NAMALWA (cell line): ENCODE results near the gene CCN2.
"Not testable (repeated sequence)": the region's sequence is repeated elsewhere in the genome, so short reads cannot be mapped to it uniquely, and the experiment has no call there.

ENCODE experiments used
- DNase-seq: peaks from one replicate; pipeline ENCODE4 v3.0.0-alpha.2; 2015; ENCODE audit warnings: low spot score

The CCN2 gene

DNA sequence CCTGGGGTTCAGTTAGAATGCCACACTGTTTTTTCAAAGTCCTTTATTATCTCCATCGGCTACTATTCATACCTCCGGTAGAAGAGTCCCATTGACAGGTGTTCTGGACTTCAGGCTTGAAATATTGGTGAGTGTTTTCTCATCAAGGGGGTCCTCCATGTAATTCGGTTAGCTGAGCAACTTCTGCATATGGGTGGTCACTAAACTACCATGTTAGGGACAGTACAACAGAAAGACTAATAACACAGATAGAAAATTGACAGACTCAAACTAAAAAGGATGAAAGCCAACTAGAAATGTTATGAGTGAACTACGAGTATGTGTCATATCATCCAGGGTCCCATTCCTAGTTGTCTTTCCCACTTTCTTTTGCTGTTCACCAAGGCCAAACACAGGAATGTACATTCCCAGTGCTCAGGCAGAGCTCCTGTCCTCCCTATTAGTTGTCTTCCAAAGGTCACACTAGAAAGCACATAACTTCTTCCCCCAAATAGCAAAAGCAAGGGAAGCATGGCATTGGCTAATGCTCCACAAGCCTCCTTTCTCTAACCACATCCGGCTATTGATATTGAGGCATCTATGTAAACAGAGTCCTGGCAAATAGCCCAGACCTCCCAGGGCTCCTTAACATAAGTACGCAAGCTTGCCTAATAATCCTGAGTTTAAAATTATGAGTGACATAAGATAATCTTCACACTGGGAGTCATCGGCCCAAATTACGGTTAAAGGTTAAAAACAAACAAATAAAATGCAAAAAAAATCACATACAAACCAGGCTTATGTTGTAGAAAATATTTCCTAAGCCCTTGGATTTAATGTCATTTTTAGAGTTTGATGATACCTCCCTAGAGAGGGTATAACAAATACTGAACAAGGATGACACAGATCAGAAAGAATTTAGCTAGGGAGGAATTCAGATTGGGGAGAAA, 13.2 kb downstream of the CCN2 start:
- DNase-seq: no peak

DNA sequence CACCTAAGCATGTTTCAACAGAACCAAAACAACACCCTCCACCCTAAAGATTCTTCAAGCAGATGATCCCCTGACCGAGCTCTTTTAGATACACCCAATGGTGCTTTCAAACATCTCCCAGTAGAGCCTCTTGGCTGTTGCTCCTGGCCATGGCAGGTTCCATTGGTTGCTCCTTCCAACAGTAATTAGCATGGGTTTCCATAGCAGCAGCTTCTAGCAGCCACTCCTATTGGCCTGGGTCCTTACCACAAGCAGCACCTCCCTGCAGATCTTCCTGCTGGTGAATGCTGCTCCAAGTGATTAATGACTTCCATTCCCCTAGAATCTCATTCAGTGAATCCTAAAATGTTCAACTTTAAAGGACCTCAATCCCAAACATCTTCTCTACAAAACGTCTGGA, 13.9 kb downstream of the CCN2 start:
- DNase-seq: no peak

- DNase-seq: no peak
Measured at GRCh38 chr6:131936156-131936555, 15.0 kb downstream of the CCN2 start.

DNA sequence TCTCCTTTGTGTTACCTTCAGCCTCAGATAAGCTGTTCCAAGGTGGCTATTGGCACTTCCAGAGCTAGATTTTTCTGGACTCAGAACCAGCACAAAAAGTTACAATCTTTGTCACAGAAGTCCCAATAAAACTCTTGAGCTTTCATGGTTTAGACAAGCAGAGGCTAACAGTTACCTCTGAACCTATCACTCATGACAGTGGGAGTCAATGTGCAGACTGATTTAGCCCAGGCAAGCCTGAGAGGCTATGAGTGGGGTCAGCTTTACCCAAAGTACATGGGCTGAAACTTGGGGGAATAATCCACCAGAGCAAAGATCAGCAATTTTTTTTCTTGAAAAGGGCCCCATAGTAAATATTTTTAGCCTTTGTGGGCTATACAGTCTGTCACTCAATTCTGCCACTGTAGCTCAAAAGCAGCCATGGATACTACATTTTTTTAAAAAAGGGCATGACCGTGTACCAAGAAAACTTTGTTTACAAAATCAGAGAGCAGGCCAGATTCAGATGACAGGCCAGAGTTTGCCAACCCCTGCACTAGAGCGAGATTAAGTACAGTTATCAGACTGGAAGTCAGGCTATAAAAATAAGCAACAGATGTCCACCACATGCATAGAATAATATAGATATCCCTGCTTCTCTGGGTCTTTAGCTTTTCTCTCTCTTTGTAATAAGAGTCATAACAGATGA, 20.0 kb downstream of the CCN2 start:
- DNase-seq: no peak

- no peak for DNase-seq
Measured at GRCh38 chr6:131929976-131930375, 21.2 kb downstream of the CCN2 start.

GRCh38 chr6:131929264-131929663, 21.9 kb downstream of the CCN2 start:
- no peak for DNase-seq

DNA sequence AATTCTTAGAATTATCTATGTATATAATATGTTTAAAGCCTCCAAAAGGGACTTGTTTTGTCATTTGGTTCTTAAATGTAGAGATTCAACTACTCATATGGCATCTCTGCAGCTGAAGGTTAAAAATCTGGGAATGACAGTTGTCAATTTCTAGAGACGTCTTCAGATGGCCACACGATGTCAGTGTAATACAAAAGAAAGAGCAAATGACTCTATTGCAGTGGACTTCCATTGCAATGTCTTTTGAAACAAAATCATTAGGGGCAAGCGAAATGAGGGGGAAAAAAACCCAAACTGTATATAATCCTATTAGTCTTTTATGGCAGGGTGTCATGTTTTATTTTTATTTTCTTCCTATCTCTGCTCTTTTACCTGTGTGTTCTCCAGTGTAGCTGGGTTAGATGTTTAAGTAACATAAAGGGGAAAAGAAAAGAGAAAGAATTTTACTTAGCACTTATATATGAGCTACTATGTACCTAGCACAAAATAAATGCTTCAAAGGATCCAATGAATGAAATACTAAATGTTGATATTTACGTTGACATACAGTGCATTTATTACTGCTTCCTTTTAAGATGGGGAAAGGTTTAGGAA, 26.2 kb downstream of the CCN2 start:
- peak; percentile 80 for DNase-seq

GRCh38 chr6:131923356-131923755, 27.8 kb downstream of the CCN2 start:
- peak; percentile 87 for DNase-seq

GRCh38 chr6:131920656-131921055, 30.5 kb downstream of the CCN2 start:
- no peak for DNase-seq

- no peak for DNase-seq
Measured at GRCh38 chr6:131918650-131919355, 32.4 kb downstream of the CCN2 start.

DNA sequence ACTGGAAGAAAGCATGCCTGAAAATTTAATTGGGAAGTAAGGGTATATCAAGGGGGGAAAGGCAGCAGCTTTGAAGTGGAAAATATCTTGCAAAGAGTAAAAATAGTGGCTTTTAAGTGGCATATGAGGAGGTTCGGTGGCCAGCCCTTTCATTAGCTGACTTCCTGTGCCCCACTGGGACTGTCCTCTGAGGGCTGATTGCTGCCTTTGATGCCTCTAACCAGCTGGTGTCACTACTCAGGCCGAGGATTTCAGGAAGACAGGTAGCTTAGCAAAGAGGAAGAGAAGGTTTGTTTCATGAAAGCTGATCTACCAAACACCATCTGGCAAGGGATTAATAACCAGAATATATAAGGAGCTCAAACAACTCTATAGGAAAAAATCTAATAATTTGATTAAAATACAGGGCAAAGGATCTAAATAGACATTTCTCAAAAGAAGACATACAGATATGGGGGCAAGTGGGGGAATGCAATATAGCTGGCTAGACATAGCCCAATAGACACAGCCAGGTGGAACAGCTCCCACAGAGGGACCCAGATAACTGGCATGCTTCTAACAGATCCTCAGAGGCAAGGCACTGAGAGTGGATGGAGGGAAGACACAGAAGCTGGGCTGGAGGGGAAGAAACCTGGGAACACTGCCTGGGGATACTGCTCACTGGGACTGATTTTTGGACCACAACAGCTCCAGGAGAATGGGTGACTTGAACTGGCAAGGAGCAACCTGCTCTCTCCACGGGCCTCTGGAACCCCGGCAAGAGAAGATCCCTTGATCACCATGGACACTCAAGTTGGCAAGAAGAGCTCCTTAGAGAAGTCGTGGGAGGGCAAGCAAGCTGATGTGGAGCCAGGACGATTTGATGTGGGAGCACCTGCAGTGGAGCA, 33.2 kb downstream of the CCN2 start:
- DNase-seq: no peak

DNA sequence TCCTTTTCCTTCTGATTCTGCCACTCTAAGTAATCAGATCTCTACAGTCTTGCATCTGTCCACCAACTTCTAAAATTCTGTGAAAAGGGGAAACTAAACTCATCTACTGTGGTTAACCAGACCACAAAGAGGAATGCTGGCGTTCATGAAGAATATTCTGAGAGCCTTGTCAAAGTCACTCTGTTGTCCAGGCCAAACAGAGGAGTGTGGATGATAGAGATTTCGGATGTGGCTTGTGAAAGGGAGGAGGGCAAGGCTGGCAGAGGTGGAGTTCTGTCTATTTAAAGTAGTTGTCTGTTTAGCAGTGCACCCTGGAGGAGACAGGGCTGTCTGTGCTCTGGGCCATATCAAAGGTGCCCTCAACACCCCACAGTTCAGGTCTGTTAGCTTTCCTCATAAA, 33.9 kb downstream of the CCN2 start:
- peak; percentile 32 for DNase-seq

GRCh38 chr6:131916847-131917246, 34.3 kb downstream of the CCN2 start:
- DNase-seq: no peak

DNA sequence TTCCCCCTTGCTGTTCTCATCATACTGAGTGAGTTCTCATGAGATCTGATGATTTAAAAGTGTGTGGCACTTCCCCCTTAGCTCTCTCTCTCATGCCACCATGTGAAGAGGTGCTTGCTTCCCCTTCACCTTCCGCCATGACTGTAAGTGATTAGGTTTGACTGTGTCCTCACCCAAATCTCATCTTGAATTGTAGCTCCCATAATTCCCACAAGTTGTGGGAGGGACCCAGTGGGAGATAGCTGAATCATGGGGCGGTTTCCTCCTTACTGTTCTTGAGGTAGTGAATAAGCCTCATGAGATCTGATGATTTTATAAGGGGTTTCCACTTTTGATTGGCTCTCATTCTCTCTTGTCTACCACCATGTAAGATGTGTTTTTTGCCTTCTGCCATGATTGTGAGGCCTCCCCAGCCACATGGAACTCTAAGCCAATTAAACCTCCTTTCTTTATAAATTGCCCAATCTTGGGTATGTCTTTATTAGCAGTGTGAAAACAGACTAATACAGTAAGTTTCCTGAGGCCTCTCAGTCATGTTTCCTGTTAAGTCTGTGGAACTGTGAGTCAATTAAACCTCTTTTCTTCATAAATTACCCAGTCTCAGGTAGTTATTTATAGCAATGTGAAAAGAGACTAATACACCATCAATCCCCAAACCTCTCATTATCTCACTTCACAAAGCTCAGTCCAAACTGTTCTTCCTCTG, 34.9 kb downstream of the CCN2 start:
- DNase-seq: not testable (repeated sequence)

- peak; percentile 90 for DNase-seq
Measured at GRCh38 chr6:131914967-131915751, 36.0 kb downstream of the CCN2 start.

DNA sequence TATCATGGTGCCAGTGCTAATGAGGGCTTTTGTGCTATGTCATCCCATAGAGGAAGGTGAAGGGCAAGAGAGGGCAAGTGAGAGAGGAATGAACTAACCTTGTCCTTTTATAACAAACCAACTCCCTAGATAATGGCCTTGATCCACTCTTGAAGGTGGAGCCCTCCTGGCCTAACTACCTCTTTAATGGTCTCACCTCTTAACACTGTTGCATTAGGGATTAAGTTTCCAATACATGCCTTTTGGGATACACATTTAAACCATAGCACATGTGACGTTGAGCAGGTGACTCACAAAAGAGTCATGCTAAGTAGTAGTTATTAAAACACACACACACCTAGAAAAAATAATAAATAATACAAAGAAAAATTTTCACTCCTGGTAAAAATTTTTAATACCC, 36.9 kb downstream of the CCN2 start:
- no peak for DNase-seq

DNA sequence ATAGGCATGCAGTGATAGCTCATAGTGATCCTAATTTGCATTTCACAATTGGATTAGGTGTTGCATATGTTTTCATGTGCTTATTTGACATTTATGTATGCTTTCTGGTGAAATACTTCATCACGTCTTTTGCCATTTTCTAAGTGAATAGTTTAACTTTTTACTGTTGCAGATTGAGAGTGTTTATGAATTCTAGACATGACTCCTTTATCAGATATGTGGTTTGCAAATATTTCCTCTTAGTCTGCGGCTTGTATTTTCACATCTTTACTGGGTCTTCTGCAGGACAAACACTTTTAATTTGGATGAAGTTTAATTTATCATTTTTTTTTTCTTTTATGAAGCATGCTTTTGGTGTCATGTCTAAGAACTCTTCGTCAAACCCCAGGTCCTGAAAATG, 39.2 kb downstream of the CCN2 start:
- DNase-seq: no peak

GRCh38 chr6:131910956-131911355, 40.2 kb downstream of the CCN2 start:
- DNase-seq: no peak

GRCh38 chr6:131910219-131910589, 41.0 kb downstream of the CCN2 start:
- DNase-seq: no peak
